Epidermal melanocyte (primary cell): ENCODE measurements around the gene ARHGAP21.

Experiments used
- DNase-seq: peaks from one replicate; pipeline ENCODE4 v3.0.0; 2011; ENCODE audit warnings: low spot score; ENCODE audit not compliant: insufficient read length

The ARHGAP21 gene

GRCh38 chr10:24579448-24579847 lies 144.2 kb downstream of the ARHGAP21 start:
- no peak for DNase-seq

- peak; percentile 32 for DNase-seq
Observed at GRCh38 chr10:24575481-24576002, 148.1 kb downstream of the ARHGAP21 start.

DNA sequence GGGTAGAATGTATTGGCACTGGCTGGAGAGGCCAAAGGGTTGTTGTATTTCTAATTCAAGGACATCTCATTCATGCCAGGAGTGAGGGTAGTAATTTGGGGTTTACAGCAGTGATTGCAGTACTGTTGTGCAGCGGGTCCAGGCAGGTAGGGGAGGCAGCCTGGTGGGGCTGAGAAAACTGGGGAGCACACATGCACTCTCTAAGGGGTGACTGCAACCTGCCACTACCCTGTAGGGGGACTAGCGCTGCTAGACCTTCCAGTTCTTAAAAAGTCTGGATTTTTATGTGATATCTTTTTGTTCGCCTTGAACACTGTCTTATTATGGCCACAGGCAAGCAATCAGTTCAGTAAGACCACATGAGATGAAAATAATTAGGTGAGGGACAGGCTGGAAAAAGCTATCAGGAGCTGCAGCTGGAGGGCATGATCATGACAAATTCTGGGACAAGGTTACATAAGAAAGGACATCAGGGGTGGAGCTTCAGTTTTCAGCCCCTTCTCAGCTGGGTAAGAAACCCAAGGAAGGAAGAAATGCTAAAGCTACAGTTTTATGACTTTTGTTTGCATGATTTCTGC lies 149.0 kb downstream of the ARHGAP21 start:
- DNase-seq: no peak

GRCh38 chr10:24574161-24574560 lies 149.5 kb downstream of the ARHGAP21 start:
- no peak for DNase-seq

DNA sequence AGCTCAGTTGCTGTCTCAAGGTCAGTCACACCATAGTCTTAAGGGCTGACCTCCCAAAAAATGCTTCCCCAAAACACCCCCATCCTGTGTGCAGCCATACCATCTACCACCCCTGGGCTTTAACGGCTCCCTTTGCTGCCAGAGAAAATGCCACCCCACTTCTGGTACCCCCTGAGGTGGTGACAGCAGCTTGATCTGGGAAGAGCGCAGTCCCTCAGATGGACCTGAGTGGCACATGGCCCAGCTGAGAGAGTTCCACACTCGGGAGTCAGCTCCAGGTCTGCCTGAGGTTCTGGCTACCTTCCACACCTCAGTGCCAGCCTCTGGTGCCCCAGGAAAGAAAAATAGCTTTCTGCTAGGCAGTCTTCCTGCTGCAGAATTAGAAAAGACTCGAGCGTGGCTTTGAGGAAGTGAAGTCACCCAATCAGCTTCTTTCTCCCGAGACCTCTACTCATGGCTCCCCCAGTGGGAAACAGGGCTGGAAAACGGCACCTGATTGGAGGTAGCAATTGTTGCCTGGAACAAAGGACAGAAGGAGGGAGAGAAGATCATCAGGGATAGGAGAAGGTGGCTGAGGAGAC lies 151.7 kb downstream of the ARHGAP21 start:
- DNase-seq: no peak

- no peak for DNase-seq
Observed at GRCh38 chr10:24570658-24571426, 152.8 kb downstream of the ARHGAP21 start.

GRCh38 chr10:24569828-24570657 lies 153.6 kb downstream of the ARHGAP21 start:
- no peak for DNase-seq

DNA sequence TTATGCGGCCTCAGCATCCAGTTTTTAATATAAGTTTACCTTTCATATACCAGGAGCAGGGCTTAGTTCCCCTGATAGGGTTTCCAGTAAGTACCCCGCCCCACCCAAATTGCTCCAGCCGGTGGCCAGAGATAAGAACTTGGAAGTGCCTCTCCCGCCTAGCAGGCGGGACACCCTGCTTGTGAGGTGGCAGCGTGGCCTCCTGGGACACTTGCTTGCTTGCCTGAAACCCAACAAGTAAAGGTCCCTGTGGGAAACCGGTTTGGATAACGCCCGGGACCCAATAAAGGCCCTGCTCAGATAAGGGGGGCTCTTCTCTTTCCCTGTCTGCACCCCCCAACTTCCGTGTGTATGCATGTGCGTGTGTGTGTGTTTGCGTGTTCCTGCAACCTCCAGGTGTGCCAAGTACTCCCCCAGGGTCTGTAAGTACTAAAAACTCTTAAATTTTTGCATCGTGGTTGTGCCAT lies 154.3 kb downstream of the ARHGAP21 start:
- DNase-seq: no peak

GRCh38 chr10:24568042-24568441 lies 155.6 kb downstream of the ARHGAP21 start:
- no peak for DNase-seq

GRCh38 chr10:24561453-24561852 lies 162.2 kb downstream of the ARHGAP21 start:
- DNase-seq: no peak

- DNase-seq: peak; percentile 37
Observed at GRCh38 chr10:24556750-24557742, 166.6 kb downstream of the ARHGAP21 start.

DNA sequence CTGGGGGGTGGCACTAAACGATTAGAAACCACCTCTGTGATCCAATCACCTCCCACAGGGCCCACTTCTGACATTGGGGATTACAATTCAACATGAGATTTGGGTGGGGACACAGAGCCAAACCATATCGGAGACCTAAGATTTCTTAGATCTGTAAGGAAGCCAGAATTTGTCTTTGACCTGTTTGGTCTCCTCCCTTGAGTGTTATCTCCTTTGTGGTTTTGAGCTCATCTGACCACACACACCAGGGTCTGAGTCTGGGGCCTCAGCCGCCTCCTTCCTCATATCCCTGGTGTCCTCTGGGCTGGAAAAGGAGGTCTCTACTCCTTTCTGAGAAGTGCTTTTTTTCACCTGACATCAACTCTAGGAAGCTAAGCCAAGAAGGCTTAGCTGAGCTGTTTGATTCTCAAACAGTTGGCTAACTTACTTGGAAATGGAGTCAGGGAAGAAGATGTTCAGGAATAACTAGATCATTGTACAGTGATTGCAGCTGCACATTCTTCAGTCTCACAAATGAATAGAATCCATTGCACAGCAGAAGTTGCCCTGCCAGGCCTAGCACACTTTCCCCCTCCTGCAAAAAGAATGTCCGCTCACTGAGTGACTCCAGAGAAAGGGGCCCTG lies 167.4 kb downstream of the ARHGAP21 start:
- DNase-seq: no peak

DNA sequence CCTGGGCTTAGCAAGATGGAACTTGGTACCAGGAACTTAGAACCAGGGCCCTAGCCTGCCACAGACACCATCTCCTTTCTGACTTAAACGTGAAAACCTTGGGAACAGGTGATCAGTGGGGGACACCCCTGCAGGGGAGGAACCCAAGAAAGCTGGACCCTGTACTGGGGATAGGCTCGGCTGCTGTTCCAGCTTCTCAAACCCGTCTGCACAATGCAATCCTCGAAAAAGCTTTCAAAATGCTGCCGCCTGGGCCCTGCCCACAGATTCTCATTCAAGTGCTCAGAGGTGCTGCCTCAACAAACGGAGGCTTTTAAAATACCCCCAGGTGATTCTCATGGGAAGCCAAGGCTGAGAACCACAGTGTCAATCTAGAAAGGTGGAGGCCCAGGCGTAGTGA lies 169.7 kb downstream of the ARHGAP21 start:
- no peak for DNase-seq

- no peak for DNase-seq
Observed at GRCh38 chr10:24553051-24553612, 170.6 kb downstream of the ARHGAP21 start.

DNA sequence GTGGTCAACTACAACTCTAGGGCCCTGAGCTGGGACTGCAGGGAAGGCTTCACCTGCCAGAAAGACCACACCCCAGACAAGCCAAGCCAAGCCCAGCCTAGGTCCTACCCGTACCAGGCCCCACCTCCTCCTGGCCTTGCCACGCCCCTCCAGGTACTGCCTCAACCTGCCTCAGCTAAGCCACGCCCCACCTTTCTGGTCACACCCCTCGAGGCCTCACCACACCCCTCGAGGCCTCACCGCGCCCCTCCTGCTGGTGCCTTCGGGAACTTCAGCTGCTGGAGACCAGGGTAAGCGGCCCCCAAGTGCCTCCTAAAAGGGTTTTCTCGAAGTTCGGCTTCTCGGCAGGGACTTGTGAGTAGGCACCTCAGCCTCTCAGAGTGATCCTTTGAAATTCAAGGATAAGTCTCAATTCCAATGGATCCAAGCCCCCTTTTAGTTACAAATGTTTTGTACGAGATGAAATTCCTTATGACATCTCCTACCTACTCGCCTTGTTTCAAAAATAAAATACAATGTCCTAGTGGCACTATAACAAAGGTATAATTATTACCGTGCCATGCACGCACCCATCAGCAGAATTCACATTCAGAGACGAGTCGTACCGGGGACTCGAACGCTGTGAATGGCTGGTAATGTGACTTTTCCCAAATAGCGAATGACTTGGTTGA lies 171.2 kb downstream of the ARHGAP21 start:
- no peak for DNase-seq

GRCh38 chr10:24551161-24551560 lies 172.5 kb downstream of the ARHGAP21 start:
- no peak for DNase-seq

DNA sequence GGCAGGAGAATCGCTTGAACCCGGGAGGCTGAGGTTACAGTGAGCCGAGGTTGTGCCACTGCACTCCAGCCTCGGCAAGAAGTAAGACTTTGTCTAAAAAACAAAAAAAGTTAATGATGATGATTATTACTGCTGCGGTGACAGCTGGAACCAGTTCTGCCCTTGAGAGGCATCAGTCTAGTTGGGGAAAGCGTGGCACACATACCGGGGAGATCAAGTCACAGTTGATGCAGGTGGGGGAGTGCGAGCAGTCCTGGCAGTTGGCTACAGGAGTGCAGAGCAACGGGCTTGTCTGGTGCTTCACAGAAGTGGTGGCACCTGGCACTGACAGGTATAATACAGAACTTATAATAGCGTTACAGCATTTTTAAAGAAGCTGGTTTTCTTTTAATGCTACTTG lies 173.0 kb downstream of the ARHGAP21 start:
- DNase-seq: no peak

- DNase-seq: no peak
Observed at GRCh38 chr10:24545585-24545984, 178.1 kb downstream of the ARHGAP21 start.

GRCh38 chr10:24544776-24545175 lies 178.9 kb downstream of the ARHGAP21 start:
- DNase-seq: no peak
